HG02870 (cell line): ENCODE measurements around the gene SOD1.
"Not testable (repeated sequence)": the region's sequence is repeated elsewhere in the genome, so short reads cannot be mapped to it uniquely, and the experiment has no call there.

Source experiments
- ATAC-seq: cut with Tn5 transposase; IDR thresholded peaks from one replicate; pipeline ENCODE4 v1.9.1; 2021; ENCODE audit warnings: mild to moderate bottlenecking, moderate library complexity; ENCODE audit not compliant: unreplicated experiment

SOD1 gene

DNA sequence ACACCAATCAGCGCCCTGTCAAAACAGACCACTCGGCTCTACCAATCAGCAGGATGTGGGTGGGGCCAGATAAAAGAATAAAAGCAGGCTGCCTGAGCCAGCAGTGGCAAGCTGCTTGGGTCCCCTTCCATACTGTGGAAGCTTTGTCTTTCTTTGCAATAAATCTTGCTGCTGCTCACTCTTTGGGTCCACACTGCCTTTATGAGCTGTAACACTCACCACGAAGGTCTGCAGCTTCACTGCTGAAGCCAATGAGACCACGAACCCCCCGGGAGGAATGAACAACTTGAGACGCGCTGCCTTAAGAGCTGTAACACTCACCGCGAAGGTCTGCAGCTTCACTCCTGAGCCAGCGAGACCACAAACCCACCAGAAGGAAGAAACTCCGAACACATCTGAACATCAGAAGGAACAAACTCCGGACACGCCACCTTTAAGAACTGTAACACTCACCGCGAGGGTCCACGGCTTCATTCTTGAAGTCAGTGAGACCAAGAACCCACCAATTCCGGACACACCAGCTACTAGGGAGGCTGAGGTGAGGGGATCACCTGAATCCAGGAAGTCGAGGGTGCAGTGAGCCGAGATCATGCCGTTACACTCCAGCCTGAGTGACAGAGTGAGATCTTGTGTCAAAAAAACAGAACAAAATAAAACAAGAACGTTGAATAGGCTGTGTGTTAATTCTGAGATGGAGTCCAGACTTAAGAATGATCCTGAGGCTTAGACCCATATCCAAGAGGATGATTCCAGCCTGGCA is 4.5 kb upstream of the SOD1 start:
- ATAC-seq: not testable (repeated sequence)

DNA sequence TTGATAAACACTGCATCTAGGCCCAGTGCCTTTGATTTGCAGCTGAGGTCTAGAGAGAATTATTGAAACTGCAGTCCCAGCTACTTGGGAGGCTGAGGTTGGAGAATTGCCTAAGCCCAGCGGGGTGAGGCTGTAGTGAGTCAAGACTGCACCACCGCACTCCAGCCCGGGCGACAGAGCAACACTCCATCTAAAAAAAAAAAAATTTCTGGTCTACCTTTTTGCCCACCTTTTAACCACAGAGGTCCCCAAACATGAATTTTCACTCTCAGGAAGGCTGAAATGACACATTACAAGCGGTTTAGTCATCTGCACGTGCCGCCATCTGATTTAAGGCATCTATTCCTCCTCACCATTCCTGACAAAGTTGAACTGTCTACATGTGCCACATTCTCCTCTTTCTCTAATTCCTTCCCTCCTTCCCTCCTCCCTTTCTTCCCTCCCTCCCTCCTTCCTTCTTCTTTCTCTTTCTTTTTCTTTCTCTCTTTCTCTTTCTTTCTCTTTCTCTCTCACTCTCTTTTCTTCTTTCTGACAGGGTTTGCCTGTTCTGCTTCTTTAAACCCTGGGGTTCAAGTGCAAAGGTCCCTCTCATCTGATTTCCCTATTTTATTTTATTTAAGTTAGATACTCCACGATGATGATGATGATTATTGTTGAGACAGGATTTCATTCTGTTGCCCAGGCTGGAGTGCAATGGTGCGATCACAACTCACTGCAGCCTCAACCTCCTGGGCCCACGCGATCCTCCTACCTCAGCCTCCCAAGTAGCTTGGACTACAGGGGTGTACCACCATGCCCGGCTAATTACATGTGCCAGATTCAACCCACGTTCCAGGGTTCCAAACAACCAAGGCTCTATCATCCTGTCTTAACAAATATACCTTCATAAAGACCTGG is 3.0 kb upstream of the SOD1 start:
- ATAC-seq: no peak

DNA sequence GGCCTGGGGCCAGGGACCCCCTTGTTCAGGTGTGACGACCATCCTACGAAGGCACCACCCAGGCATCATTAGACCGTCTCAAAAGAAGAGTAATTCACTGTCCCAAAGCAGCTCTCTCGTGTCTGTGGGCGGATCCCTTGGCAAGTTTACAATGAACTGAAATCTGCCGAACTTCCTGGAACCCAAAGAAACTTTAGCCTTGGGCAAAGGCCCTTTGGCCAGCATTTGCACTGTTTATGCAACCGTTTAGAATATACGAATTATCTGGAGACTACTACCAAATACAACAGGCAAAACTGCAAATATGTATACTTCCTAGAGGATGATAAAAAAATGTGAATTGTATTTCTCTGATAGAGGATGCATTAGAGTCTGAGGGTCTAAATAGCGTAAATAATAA is 1.4 kb upstream of the SOD1 start:
- no peak for ATAC-seq

DNA sequence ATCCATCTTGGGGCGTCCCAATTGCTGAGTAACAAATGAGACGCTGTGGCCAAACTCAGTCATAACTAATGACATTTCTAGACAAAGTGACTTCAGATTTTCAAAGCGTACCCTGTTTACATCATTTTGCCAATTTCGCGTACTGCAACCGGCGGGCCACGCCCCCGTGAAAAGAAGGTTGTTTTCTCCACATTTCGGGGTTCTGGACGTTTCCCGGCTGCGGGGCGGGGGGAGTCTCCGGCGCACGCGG is 282 bp upstream of the SOD1 start:
- peak; percentile 22 for ATAC-seq

DNA sequence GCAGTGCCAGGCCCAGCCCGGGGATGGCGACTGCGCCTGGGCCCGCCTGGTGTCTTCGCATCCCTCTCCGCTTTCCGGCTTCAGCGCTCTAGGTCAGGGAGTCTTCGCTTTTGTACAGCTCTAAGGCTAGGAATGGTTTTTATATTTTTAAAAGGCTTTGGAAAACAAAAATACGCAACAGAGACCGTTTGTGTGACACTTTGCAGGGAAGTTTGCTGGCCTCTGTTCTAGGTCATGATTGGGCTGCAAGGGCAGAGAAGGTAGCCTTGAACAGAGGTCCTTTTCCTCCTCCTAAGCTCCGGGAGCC is 719 bp downstream of the SOD1 start:
- ATAC-seq: peak; percentile 11

DNA sequence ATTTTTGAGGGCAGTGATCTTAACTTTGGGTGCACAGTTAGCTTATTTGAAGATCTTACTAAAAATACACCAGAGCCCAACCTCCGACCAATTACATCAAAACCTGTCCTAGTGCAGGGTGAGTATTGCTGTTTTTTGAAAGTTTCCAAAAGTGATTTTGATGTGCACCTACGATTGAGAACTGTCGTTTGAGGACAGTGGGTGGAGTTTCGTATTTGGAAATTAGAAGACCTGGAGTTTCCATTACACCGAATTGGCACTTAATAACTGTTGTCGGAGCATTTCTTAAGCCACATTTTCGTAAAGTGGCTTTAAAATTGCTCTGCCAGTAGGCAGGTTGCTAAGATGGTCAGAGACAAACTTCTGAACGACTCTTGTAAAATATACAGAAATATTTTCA is 1.1 kb downstream of the SOD1 start:
- ATAC-seq: no peak

DNA sequence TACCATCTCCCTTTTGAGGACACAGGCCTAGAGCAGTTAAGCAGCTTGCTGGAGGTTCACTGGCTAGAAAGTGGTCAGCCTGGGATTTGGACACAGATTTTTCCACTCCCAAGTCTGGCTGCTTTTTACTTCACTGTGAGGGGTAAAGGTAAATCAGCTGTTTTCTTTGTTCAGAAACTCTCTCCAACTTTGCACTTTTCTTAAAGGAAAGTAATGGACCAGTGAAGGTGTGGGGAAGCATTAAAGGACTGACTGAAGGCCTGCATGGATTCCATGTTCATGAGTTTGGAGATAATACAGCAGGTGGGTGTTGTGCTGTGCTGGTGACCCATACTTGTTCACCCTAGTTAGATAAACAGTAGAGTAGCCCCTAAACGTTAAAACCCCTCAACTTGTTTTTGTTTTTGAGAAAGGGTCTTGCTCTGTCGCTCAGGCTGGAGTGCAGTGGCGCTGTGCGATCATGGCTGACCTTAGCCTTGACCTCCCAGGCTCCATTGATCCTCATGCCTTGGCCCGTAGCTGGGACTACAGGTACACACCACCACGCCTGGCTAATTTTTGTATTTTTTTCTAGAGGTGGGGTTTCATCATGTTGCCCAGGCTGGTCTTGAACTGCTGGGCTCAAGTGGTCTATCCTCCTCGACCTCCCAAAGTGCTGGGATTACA is 4.2 kb downstream of the SOD1 start:
- ATAC-seq: no peak

DNA sequence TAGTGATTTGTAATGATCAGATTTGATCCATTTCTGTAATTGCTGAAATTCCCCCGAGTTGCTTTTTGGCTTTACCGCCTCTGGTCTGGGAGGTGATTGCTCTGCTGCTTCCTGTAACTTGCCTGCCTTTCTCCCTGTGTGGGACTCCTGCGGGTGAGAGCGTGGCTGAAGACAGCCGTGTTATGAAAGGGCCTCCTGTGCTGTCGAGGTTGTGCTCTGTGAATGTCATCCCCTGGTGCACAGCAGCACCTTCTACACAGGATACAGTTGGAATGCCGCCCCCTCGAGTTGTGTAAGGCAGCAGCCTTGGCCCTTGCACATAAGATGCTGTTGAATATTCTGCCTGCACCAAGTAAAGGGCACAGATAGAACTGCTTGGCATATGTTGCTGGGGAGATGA is 5.9 kb downstream of the SOD1 start:
- no peak for ATAC-seq

DNA sequence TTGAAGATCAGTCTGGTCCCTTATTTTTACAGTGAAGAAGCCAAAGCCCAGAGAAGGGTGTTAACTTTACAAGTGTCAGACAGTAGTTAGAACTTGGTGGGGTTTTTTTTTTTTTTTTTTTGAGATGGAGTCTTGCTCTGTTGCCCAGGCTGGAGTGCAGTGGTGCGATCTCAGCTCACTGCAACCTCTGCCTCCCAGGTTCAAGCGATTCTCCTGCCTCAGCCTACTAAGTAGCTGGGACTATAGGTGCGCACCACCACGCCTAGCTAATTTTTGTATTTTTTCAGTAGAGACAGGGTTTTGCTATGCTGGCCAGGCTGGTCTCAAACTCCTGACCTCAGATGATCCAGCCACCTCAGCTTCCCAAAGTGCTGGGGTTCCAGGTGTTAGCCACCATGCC is 6.4 kb downstream of the SOD1 start:
- not testable (repeated sequence) for ATAC-seq

DNA sequence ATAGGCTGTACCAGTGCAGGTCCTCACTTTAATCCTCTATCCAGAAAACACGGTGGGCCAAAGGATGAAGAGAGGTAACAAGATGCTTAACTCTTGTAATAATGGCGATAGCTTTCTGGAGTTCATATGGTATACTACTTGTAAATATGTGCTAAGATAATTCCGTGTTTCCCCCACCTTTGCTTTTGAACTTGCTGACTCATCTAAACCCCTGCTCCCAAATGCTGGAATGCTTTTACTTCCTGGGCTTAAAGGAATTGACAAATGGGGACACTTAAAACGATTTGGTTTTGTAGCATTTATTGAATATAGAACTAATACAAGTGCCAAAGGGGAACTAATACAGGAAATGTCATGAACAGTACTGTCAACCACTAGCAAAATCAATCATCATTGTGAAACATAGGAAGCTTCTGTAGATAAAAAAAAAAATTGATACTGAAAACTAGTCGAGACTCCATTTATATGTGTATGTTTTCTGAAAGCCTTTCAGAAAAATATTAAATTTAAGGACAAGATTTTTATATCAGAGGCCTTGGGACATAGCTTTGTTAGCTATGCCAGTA is 7.0 kb downstream of the SOD1 start:
- no peak for ATAC-seq

DNA sequence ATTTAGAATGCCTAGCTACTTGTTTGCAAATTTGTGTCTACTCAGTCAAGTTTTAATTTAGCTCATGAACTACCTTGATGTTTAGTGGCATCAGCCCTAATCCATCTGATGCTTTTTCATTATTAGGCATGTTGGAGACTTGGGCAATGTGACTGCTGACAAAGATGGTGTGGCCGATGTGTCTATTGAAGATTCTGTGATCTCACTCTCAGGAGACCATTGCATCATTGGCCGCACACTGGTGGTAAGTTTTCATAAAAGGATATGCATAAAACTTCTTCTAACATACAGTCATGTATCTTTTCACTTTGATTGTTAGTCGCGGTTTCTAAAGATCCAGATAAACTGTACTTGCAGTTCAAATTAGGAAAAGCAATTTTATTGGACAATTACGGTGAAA is 7.6 kb downstream of the SOD1 start:
- ATAC-seq: no peak

DNA sequence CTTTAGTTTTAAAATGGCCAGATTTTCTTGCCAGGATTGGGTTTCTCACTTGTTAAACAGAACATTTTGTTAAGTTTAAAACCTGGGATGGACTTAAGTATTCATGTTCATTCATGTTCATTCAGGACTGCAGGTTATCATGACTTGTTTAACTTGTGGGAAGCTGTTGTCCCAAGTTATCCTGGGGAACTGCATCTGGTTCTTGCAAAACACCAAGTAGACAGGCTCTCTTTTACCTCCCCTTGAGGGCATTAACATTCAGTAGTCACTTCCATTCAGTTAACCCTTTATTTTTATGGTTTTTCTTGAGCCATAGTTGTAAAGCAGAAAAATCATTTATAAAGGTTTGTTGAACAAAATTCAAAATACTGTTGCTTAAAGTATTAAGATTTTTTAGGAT is 8.1 kb downstream of the SOD1 start:
- no peak for ATAC-seq

DNA sequence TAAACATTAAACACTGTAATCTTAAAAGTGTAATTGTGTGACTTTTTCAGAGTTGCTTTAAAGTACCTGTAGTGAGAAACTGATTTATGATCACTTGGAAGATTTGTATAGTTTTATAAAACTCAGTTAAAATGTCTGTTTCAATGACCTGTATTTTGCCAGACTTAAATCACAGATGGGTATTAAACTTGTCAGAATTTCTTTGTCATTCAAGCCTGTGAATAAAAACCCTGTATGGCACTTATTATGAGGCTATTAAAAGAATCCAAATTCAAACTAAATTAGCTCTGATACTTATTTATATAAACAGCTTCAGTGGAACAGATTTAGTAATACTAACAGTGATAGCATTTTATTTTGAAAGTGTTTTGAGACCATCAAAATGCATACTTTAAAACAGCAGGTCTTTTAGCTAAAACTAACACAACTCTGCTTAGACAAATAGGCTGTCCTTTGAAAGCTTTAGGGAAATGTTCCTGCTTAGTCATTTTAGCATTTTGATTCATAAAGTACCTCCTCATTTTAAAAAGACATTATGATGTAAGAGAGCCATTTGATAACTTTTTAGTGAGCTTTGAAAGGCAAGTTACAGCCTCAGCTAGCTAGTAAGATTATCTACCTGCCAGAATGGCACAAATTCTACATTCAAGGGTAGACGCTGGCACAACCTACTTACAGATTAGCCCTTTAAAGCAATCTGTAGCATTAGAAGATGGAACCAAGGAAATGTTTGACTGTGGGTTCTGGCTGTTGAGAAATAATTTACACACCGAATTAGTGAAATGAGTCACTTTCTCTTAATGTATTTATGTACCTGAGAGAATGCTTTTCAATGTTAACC is 9.4 kb downstream of the SOD1 start:
- ATAC-seq: peak; percentile 53

DNA sequence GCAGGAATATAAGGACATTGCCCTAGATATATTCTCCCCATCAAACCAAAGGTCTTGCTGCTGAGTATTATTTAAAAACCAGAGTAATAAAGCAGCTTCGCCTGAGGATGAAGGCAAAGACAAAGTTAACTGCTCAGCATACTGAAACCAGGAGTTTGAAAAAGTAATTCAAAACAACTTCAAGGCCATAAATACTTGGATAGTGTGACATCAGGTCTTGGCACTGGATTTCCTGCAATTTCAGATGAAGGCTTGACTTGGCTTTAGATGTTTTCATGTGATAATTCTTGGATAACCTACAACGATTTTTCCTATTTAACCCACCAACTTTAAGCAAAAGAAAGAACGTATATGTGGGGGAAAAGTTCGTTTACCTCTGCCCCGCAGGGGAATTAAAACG is 10.6 kb downstream of the SOD1 start:
- no peak for ATAC-seq

DNA sequence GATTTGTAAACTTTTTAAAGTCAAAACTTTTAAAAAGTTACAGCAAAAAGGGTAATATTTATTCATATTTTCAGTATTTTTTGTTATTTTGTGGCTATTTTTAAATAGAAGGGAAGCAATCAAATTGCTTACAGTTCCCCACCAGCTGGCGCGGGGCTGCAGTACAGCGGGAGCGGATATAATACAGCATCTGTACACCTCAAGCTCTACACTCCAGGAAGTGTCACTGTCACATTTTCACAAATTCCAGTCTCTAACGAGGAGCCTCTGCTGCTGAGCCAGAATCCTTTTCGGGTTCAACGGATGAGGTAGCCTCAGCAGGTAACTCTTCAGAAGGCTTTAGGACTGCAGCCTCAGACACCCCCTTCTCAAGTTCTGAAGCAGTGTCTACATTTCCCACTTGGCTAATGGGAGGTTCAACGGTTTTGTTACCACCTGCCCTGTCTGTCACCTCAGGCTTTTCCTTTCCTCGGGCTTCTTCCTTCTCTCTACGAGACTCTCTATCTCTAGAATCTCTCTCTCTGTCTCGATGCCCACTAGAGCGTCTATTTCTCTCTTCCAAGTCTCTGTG is 11.7 kb downstream of the SOD1 start:
- ATAC-seq: no peak

DNA sequence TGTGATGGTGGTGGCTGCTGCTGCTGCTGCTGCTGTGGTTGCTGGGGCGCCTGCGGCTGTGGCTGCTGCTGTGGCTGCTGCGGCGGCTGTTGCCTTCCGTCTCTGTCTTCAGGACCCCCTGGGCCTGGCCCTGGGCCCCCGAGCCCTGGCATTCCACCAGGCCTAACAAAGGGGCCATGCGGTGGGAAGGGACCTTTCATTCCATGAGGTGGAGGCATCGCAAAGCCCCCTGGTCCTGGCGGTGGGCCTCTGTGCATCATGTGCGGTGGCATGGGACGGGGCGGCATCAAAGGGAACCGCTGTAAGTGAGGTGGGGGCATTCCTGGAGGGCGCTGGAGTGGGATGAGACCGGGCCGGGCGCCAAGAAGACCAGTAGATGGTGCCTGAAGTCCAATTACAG is 12.4 kb downstream of the SOD1 start:
- no peak for ATAC-seq

DNA sequence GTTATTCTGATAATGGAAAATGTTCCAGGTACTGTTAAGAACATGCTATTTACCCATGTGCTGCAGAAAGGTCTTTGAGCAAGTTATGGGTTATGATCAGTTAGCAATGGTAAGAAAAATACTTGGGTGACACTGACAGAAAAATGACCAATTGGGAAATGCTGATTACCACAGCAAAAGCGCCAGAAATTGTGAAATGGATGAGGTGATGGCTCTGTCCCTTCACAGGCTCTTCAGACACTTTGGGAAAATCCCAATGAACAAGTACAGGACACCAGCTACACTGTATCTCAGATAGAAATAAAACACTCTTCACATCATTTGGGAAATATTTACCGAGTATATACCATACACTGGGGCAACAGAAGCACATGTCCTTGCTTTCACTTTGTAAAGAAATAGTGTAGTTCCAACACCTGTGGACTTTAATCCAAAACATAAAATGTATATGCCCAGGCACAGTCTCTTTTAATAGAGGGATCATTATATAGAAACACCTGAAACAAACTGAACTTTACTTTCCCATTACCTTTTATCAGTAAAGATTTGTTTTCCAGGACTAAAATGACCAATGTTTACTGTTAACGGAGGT is 13.9 kb downstream of the SOD1 start:
- ATAC-seq: no peak

DNA sequence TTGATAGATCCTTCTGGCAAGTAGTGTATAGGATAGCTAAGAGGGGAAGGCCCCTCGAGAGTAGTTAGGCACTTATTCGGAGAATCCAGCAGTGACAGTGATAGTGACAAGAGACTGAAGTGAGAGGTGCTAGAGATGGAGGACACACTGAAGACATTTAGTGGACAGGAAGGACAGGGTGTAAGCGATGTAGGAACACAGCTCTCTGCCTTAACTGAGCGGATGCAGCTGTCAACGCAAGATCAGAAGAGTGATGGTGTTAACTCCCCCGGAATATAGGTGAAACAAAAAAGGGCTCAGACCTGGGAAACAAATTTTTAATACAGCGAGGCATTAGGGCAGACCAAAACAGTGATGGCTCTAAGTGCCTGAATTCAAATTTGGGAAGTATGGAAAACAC is 15.8 kb downstream of the SOD1 start:
- no peak for ATAC-seq

DNA sequence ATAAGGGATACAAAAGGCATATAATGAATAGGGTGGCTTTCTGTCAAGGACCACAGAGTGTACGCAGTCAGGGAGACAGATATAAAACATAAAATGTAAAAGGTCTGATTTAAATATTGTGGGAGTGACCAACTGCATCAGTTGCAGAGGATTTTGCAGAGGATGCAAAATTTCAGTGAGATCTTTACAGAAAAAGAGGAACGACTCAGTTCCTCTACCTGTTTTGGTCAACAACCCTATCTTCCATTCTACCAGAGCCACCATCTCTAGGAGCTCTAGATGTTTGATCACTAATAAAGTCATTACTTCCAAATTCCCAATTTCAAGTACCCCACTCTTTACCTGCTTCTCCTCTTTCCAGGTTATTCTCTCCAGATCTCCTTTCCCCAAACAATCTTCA is 16.5 kb downstream of the SOD1 start:
- no peak for ATAC-seq

DNA sequence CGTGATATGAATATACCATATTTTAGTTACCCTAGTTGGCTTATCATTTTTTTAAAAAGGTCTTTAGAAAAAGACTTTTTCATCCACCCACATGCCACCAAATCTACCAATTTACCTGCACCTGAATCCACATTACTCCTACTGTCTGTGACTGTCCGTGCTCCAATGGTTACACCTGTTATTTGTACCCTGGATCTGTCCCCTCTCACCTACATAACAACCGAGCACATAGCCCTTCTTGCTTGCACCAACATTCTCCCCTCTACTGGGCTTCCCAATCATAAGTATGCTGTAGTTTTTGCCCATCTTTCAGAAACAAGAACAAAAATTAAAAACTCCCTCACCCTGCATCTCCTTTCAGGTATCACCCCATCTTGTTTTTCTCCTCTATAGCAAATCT is 17.6 kb downstream of the SOD1 start:
- no peak for ATAC-seq
